ENCODE measurements around the gene SIX5. TPM values are rescaled to one million over a fixed set of nuclear protein-coding genes. Genes with fewer than 3 reads are reported as not detected.

Gene SIX5
- total and polyA plus RNA-seq, 9 of the 15 experiments (the other 6 are each of a cell fraction or from before 2014, with no cell fraction given), result 1.4 to 17.2 (median 7.4) TPM; not detected in 2

GRCh38 chr19:45770192-45771101, 1.4 kb upstream of the SIX5 start (continued):
- TF ChIP-seq, protein P1, sequence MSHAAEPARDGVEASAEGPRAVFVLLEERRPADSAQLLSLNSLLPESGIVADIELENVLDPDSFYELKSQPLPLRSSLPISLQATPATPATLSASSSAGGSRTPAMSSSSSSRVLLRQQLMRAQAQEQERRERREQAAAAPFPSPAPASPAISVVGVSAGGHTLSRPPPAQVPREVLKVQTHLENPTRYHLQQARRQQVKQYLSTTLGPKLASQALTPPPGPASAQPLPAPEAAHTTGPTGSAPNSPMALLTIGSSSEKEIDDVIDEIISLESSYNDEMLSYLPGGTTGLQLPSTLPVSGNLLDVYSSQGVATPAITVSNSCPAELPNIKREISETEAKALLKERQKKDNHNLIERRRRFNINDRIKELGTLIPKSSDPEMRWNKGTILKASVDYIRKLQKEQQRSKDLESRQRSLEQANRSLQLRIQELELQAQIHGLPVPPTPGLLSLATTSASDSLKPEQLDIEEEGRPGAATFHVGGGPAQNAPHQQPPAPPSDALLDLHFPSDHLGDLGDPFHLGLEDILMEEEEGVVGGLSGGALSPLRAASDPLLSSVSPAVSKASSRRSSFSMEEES (CRISPR knock-in tag; IDR thresholded peaks at IDR 0.05), result no peak; the same call in 1 of the 2 replicates
- TF ChIP-seq, protein P2, sequence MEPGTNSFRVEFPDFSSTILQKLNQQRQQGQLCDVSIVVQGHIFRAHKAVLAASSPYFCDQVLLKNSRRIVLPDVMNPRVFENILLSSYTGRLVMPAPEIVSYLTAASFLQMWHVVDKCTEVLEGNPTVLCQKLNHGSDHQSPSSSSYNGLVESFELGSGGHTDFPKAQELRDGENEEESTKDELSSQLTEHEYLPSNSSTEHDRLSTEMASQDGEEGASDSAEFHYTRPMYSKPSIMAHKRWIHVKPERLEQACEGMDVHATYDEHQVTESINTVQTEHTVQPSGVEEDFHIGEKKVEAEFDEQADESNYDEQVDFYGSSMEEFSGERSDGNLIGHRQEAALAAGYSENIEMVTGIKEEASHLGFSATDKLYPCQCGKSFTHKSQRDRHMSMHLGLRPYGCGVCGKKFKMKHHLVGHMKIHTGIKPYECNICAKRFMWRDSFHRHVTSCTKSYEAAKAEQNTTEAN (CRISPR knock-in tag; IDR thresholded peaks at IDR 0.05), result peak; percentile 38; the same call in 1 of the 2 replicates
- TF ChIP-seq ZNF311 (CRISPR knock-in tag; IDR thresholded peaks at IDR 0.05) (no peak), ZBTB1 (CRISPR knock-in tag; IDR thresholded peaks at IDR 0.05; ENCODE audit: borderline replicate concordance, low read depth) (peak; percentile 68; the same call in 1 of the 2 replicates), MCM5 (IDR thresholded peaks at IDR 0.05; ENCODE audit: low read depth) (no peak), ZNF398 (CRISPR knock-in tag; IDR thresholded peaks at IDR 0.05) (no peak), ZNF695 (CRISPR knock-in tag; IDR thresholded peaks at IDR 0.05) (no peak), ZNF174 (CRISPR knock-in tag; IDR thresholded peaks at IDR 0.05) (no peak), KAT7 (CRISPR knock-in tag; IDR thresholded peaks at IDR 0.05; ENCODE audit: borderline replicate concordance) (peak; percentile 89; the same call in 1 of the 2 replicates), JUN (IDR thresholded peaks at IDR 0.05; ENCODE audit: borderline replicate concordance, low read depth, low read length) (no peak; the same call in 1 of the 2 replicates), JUN (CRISPR knock-in tag; IDR thresholded peaks at IDR 0.05; ENCODE audit: borderline replicate concordance) (no peak), NFXL1 (CRISPR knock-in tag; IDR thresholded peaks at IDR 0.05) (no peak), THAP12 (CRISPR knock-in tag; IDR thresholded peaks at IDR 0.05) (0 out of 2 replicates have a peak, but pooled peaks have one; percentile 50), KDM4B (IDR thresholded peaks at IDR 0.05; ENCODE audit: borderline replicate concordance in 2 of 2, low read depth in 1 of 2) (peak in 1 of 2 experiments; percentile 53; a peak in 1 of 4 replicates)
